ENCODE results near the gene BLOC1S1.

BLOC1S1 gene

DNA sequence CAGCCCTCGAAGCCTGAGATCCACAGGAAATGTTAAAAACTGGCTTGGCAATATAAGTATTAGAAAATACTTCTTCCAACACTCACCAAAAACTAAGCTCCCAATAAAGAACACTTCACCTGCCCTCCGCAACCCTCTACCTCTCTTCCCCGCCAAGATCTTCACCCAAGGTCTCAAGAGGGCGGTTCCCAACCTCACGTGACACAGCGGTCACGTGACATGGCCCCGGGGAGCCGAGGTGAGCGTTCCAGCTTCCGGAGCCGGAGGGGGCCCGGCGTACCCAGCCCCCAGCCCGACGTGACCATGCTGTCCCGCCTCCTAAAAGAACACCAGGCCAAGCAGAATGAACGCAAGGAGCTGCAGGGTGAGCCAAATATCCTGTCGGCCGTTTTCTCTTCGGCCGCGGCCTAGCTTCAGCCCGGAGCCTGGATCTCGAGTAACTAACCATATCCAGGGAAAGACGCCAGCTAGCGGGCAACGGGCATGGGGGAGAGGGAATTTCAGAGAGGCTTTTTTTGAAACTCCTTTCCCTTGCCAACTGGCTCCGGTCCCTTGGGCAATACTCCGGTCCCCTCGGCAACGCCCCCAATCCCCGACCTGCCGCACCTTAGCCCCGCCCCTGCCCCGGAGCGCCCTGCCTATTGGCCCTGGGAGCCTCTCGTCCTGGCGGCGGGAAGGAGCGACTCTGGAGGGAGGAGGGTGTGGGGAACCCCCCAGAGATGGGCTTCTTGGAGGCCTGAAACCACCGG lies at the start of gene BLOC1S1:
Gene BLOC1S1 (plus strand): TSS at position 214 of the 749 bp plus-strand sequence. CDS start 6 bp downstream, at position 220.
- DNase-seq = peak; percentile 88

DNA sequence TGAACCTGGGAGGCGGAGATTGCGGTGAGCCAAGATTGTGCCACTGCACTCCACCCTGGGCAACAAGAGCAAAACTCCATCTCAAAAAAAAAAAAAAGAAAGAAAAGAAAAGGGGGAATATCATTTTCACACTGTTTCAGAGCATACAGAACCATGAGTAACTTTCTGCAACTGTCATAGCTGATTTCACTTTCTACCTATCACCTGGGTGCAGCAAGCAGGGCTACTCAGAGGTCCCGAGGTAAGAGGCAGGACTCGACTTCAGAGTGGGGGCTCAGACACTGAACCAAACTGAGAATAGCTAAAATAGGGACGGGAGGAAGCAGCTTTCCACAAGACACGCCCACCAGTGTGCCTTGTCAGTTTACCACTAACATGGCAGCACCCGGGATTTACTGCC lies 49.3 kb upstream of the BLOC1S1 start:
- no peak for DNase-seq

DNA sequence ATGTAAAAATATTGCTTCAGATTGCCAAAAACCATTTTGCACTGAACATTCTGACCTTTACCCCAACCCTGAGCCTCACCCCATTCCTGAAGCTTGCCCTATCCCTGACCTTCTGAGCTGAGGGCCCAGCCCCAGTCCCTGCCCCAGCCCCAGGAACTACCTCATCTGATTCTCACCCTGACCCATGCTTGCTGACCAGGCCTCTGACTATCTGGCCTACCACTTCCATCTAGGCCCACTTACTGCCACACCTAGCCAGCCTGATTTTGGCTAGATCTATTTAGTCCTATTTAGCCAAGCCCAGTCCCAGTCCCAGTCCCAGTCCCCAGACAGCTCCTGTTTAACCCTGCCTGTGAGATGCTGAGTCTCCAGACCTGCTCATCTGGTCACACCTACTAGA lies 45.6 kb upstream of the BLOC1S1 start:
- no peak for DNase-seq

DNA sequence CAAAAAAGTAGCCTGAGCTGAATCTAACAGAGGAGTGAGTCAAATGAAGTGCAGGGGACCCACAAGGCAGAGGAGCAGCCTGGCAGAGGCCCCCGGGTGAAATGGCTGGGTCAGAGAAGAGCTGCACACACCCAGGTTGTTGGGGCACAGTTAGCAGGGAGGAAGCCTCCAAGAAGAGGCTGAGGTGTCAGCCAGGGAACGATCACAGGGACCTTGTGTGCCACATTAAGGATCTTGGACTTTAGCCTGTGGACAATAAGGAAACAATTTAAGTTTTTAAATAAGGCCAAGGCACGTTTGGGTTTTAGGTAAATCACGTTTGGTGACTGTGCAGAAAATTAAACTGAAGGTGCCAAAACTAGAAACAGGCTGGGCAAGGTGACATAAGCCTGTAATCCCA lies 44.1 kb upstream of the BLOC1S1 start:
- DNase-seq = no peak

DNA sequence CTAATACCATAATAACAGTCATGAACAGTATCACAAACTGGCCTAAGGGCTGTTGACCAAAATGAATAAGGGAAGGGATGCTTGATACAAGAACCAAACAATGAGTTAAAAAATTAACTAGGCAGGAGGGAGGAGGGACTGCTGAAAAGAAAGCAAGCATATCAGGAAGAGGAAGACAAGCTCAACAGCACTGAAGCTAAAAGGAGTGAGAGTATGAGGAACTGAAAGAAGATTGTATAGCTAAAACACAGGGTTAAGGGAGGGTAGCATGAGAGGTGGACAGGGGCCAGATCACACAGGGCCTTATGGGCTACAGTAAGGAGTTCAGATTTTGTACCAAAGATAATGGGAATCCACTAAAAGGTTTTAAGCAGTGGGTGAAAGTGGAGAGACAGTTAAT lies 42.2 kb upstream of the BLOC1S1 start:
- no peak for DNase-seq

DNA sequence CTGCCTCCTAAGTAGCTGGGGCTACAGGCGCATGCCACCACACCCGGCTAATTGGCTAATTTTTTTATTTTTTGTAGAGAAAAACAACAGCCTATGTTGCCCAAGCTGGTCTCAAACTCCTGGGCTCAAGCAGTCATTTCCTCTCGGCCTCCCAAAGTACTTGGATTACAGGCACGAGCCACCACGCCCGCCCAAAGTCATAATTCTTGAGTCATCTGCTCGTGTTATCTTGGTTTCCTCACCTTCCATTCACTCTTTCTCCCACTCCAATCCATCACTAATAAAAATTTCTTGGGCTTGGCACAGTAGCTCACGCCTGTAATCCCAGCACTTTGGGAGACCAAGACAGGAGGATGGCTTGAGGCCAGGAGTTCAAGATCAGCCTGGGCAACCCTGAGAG lies 40.2 kb upstream of the BLOC1S1 start:
- DNase-seq = peak; percentile 34

DNA sequence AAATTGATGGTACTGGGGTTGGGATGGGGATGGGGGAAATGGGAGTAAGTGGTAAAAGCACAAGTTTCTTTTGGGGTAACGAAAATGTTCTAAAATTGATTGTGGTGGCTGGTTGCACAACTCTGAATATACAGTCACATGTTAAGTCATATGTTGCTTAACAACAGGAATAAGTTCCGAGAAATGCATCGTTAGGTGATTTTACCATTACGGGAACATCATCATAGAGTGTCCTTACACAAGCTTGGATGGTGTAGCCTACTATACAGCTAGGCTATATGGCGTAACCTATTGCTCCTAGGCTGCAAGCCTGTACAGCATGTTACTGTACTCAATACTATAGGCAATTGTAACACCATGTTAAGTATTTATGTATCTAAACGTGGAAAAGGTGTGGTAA lies 39.1 kb upstream of the BLOC1S1 start:
- no peak for DNase-seq

DNA sequence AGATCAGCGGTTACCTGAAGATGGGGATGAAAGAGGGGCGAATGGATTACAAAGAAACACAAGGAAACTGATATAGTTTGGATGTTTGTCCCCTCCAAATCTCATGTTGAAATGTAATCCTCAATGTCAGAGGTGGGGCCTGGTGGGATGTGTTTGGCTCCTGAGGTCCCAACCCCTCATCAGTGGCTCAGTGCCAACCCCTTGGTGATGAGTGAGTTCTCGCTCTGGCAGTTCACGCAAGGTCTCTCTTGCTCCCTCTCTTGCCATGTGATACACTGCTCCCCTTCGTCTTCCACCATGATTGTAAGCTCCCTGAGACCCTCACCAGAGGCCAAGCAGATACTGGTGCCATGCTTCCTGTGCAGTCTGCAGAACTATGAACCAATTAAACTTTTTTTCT lies 36.2 kb upstream of the BLOC1S1 start:
- no peak for DNase-seq

DNA sequence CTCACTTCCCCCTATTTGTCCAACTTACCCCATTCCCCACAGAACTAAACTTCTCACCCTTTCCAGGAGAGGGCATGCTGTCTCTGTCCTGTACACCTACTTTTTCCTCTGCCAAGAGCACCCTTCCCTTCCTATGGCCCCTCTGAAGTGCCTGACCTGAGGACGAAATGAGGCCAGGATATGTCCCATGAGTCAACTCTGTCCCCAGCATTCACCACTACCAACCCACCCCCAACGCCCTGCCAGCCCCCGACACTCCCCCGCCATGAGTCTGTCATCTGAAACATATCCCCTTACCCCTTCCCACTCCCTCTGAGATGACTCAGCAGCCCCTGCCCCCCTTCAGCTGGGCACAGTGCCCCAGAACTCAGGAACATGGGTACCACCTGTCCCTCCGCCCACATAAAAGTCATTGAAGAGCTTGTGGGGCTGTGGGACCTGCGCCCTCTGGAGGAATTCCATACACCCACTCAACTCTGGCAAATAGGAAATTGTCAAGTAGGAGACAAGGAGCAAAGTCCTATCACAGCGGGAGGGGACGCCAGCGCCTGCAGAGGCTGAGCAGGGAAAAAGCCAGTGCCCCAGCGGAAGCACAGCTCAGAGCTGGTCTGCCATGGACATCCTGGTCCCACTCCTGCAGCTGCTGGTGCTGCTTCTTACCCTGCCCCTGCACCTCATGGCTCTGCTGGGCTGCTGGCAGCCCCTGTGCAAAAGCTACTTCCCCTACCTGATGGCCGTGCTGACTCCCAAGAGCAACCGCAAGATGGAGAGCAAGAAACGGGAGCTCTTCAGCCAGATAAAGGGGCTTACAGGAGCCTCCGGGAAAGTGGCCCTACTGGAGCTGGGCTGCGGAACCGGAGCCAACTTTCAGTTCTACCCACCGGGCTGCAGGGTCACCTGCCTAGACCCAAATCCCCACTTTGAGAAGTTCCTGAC lies 34.4 kb upstream of the BLOC1S1 start:
- no peak for DNase-seq

DNA sequence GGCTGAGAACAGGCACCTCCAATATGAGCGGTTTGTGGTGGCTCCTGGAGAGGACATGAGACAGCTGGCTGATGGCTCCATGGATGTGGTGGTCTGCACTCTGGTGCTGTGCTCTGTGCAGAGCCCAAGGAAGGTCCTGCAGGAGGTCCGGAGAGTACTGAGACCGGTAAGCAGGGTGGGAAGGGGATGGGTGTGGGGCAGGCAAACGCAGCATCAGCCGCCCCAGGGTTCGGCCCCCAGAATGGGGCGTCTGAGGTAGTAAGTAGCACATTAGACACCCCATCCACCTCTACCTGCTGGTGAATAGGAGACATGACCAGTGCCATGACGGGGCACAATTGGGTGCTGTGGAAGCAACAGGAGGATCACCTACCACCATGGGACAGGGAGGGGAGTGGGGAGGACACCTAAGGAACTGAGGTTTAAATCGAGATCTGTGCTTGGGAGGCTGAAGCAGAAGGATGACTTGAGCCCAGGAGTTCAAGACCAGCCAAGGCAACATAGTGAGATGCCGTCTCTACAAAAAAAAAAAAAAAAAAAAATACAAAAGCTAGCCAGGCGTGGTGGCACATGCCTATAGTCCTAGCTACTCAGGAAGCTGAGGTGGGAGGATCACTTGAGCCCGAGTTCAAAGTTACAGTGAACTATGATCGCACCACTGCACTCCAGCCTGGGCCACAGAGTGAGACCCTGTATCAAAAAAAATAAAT lies 33.6 kb upstream of the BLOC1S1 start:
- no peak for DNase-seq

DNA sequence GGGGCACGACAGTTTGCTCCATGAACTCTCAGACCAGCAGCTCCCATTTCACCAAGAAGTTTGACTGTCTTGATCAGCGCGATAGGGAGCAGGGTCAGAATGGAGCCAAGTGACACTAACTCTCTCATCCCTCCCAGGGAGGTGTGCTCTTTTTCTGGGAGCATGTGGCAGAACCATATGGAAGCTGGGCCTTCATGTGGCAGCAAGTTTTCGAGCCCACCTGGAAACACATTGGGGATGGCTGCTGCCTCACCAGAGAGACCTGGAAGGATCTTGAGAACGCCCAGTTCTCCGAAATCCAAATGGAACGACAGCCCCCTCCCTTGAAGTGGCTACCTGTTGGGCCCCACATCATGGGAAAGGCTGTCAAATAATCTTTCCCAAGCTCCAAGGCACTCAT lies 32.2 kb upstream of the BLOC1S1 start:
- no peak for DNase-seq

DNA sequence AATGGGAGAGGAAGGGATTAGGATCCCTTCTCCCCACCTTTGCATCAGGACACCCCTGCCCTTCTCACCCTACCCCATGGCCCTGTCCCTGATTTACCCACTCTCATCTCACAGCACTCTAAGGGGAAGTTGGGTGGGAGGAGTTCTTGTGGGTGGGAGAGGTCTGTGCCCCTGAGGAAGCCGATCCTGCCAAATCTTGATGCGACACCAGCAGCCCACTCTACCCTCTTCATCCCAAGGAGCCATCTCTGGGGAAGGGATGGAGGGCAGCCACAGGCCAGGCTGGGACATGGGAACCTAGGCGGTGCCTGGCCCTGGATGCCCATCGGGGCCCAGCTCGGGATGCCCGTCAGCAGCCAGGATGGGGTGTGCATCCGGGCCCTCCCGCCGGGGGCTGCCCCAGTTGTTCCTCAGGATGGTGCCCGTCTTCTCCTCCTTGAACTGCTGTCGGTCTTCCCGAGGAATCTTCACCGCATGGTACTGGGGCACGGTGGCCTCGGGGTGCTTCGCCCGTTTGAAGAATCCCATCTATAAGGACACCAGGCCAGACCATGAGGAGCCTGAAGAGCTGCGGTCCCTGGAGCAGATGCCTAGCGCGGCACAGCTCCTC lies 31.0 kb upstream of the BLOC1S1 start:
- DNase-seq = no peak

DNA sequence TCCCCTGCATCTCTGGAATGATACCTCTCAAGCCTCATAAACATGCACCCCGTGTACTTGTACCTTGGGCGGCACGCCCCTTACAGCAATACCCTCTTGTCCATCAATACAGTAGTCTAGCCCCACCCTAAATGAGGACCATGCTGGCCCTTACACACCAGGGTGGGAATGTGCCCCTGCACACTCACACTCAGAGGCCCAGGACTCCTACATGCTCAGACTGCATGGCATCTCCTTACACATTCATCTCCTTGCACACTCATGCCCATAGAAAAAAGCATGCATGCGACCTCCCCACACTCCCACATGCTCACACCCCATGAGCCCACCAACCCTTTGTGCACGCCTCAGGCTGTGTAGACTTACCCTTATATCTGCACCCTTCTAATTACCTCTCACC lies 30.2 kb upstream of the BLOC1S1 start:
- DNase-seq = no peak

DNA sequence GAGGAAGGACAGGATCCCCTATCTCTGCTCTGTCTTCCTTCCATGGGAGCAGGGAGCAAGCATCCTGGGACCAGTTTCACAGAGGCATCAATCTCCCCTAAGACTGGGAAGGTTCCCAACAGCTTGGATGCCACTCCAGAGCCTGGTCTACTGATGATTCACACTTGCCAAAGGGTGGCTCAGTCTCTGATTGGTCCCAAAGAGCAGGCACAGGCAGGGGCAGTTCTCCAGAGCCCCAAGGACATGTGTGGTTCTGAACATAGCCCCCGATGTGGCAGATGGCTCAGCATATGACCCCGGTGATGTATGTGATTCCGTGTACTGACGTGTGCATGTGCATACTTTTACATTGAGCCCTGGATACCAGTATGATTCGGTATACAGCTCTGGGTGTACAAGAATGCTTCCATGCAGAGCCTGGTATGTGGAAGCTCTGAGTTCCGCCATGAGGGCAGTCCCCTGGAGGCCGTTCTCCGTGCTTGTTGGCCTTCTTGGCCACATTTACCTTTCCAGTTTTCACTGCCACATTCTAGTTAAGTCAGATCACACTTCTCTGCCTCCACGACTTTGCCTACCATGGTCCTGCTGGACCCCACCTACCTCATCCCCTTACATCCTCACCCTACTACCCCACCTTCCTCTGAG lies 29.4 kb upstream of the BLOC1S1 start:
- DNase-seq = no peak

DNA sequence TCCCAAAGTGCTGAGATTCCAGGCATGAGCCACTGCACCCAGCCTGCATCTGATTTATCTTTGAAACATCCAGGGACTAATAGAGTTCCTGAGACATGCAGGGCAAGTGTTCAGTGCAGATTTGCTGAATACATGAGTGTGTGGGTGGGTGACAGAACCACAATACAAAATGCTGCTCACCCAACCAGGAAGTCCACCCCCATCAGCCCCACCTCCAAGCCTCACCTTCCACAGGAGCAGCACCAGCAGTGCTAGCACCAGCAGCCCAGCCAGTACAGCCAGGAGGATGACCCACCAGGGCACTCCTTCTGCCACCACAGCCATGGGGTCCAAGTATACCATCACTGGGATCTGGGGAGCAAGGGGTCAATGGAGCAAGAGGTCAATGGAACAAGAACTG lies 28.1 kb upstream of the BLOC1S1 start:
- DNase-seq = no peak

DNA sequence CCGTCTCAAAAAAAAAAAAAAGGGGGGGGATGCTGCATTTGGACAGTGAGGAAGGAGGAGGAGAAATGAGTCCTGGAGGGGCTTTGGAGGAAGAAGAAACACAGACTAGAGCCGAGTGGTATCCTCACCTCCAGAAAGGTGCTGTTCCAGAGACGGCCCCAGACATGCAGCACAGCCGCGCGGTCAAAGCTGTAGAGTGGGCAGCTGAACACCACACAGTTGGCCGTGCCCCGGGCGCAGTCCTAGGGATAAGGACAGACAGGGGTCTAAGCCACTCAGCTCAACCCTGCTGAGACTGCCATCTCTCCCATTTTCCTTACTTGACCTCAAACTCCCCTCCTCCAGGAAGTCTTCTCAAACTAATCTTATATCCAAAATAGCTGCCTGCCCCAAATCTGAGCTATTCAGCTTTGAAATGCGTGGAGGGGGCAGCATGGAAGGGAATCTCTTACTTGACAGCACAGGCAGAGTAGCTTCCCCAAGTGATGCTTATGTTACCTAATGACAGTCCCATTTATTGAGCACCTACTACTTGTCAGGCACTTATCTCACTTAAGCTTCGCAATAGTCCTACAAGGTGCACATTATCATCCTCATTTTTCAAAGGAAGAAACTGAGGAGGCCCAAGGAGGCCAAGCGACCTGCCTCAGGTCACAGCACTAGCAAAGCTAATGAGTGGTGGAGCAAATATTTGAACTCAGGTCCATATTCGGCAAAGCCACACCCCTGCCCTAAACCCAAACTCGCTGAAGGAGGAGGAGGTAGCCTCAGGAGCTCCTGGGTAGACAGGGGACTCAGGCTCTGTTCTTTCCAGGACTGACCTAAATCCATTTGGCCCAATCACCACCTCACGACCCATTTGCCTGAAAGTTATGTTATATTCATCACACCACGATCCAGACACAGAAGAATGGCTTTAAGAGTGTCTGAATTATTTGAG lies 26.9 kb upstream of the BLOC1S1 start:
- no peak for DNase-seq

DNA sequence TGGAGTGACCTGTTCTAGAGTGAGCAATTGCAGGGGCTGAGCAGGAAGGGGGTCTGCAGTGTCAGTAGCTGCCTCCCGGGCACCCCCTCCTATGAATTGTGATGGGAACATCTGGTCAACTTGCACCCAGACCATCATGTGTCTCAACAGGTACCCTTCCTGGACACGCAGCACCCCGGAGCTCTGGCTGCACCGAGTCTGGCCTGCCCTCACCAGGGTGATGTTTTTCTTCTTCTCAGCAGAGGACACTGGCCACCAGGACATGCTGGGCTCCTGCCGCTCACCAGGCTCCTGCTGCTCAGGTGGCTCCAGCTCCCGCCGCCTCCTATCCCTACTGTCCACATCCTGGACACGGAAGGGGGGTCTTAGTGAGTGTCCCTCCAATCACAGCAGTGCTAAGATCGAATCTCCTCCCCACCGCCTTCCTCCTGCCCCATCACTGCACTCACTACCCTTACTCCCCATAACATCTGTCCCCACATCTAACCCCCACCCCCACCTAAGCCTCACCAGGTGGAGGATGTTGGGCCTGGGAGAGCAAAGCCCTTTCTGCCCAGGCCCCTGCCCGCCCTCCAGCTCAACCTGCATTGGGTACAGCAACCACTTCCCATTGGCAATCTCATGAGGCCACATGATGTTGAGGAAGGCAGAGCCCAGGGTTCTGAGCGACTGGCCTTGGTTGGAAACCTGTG lies 23.1 kb upstream of the BLOC1S1 start:
- no peak for DNase-seq

DNA sequence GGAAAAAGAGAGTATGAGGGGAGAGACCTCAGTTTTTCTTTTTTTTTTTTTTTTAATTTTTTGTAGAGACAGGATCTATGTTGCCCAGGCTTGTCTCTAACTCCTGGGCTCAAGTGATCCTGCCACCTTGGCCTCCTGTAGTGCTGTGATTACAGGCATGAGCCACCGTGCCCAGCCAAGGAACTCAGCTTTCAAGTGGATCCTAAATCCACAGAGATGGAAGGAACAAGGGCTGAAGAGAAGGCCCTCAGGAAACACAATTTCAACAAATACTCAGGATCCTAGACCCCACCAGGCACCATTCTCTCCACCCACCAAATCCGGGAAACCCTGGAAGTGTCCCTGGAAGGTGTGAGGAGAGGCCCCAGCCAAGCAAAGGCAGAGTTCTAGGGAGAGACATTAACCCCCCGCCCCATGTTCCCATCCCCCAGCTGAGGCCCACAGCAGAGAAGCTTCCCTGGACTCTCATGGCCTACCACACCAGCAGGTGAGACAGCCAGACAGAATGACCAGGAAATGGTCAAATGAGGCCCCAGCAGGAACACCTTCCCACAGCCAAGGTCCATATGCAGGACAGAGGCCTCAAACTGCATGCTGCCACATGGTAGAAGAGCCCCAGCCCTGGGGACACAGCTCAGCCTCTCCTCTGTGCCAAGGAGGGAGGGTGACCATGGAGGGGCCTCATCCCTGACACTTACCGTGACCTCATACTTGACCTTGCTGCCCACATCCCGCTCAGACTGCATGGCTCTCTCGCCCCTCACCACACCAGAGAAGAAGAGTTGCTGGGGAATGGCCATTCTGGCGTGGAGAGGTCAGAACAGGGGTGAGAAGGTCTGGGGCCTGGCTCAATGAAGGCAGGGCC lies 22.3 kb upstream of the BLOC1S1 start:
- no peak for DNase-seq

DNA sequence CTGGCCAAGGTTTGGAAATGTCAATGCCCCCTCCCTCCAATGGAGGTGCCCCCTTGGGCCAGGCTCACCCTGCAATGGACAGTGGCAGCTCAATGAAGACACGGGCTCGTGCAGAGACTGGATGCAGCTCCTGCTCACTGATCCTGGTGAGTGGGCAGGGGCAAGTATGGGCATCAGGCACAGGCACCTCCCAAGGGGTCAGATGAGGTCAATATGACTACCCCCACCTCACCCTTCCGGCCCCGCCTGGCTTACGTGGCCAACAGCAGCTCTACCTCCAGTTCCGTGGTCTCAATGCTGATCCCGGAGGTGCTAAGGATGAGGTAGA lies 21.7 kb upstream of the BLOC1S1 start:
- no peak for DNase-seq

DNA sequence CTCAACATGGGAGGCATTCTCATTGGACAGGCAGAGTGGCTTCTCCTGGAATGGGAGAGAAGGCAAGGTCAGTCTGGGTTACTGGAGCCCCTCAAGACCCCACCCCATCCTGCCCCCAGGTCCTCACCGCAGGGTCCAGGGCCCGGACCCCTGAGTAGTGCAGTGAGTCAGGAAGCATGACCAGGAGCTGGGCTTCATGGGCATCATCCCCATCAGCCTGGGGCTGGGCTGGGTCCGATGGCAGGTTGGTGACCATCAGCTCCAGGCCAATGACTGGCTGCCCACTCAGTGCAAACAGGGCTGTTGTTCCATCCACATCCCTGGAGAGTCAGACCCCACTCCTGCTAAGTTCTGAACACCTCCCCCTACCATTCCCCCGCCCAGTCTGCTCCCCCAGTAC lies 21.2 kb upstream of the BLOC1S1 start:
- no peak for DNase-seq

All from CD4-positive, alpha-beta T cell treated with Interleukin-15 for 1 hour (primary cell).